COLO668 (cell line): Measurements from ENCODE around the gene TNS1.
"Not testable (repeated sequence)": the region's sequence is repeated elsewhere in the genome, so short reads cannot be mapped to it uniquely, and the experiment has no call there.

Experiments used
- DNase-seq: peaks from one replicate; lab custom pipeline; 2025; ENCODE audit not compliant: unreplicated experiment; lab: John Stamatoyannopoulos, UW

TNS1 gene

DNA sequence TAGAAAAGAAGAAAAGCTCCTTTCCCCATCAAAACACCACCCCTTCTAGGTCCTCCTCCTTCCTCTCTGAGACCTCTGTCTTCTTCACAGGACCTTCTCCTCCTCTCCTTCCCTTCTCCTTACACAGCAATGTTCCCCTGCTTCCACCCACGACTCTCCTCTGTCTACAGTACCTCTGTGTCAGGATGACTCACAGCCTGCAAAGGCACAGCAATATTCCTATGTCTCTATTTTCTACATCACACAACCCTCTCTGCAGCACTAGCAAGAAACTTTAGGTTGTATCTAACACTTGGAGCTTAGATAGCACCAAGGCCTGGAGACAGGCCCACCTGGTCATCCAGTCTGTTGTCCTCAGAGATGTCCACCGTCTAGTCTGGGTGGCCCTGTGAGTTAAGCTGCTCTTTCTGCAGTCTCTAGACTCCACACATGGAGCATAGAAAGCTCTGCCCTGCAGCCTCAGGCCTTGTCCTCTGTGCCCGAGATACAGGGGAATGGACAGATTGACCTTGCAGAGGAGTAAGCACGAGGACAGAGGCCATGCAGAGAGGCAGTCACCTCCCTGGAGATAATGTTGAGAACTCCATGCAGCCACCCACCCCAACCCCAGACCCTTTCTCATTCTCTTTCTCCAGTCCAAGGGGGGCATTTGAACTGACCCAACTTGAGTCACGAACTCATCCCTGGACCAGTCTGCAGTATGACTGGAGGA, 212.0 kb downstream of the TNS1 start:
- no peak for DNase-seq

DNA sequence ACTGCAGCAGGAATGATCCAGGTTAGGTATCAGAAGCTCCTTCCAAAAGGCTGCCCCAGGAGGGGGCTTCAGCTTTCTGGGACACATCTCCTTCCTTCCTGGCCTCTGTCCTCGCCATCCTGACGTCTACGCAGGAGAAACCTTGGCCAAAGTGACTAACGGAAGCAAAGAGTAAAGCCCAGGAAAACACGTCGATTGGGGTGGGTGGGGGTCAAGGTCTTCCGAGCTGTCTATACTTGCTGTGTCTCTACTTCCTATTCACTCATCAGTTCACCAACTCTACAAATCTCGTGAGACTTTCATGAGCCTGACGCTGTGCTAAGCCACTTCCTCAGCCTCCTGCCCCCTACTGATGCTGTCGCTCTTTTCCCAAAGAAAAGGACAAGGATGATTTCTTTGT, 212.6 kb downstream of the TNS1 start:
- no peak for DNase-seq

DNA sequence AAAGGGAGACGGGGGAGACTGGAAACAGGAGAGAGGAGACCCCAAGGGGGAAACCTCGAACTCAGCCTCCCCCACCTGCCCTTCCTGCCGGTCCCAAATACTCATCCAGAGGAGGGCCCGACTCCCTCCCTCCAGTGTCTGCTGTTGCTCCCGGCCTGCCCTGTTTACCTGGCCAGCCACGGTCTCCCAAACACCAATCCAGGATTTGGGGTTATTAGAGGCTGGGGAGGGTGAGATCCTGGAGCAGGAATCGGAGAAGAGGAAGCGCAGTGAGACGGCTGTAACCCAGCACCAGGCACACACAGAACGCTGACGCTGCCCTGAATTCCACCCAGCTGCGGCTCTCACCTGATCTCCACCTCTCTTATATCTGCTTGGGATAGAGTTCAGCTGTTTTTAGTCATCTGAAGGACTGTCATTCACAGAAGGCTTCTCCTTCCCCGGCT, 213.0 kb downstream of the TNS1 start:
- no peak for DNase-seq

GRCh38 chr2:217789003-217789735, 213.6 kb downstream of the TNS1 start:
- DNase-seq: peak; percentile 60

GRCh38 chr2:217788669-217789002, 214.2 kb downstream of the TNS1 start:
- DNase-seq: no peak

DNA sequence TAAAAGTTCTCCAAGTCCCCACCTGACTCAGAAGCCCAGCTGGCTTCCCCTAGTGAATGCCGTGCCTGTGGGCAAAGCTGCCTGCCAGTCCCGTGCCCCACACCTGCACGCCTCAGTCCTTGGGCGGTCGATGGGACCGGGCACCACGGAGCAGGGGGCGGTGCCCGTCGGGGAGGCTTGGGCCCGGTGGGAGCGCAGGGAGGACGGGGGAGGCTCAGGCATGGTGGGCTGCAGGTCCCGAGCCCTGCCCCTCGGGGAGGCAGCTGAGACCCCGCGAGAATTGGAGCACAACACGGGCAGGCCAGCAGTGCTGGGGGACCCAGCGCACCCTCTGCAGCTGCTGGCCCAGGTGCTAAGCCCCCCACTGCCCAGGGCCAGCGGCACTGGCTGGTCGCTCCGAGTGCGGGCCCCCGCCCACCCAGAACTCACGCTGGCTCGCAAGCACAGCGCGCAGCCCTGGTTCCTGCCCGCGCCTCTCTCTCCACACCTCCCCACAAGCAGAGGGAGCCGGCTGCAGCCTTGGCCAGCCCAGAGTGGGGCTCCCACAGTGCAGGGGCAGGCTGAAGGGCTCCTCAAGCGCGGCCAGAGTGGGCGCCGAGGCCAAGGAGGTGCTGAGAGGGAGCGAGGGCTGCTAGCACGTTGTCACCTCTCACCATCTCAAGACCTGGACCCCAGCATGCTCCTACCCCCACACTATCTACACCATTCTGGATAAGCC, 215.5 kb downstream of the TNS1 start:
- no peak for DNase-seq

DNA sequence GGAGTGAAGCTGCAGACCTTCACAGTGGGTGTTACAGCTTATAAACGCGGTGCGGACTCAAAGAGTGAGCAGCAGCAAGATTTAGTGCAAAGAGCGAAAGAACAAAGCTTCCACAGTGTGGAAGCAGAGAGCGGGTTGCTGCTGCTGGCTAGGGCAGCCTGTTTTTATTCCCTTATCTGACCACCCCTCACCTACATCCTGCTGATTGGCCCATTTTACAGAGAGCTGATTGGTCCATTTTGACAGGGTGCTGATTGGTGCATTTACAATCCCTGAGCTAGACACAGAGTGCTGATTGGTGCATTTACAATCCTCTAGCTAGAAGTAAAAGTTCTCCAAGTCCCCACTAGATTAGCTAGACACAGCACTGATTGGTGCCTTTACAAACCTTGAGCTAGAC, 216.2 kb downstream of the TNS1 start:
- DNase-seq: not testable (repeated sequence)

DNA sequence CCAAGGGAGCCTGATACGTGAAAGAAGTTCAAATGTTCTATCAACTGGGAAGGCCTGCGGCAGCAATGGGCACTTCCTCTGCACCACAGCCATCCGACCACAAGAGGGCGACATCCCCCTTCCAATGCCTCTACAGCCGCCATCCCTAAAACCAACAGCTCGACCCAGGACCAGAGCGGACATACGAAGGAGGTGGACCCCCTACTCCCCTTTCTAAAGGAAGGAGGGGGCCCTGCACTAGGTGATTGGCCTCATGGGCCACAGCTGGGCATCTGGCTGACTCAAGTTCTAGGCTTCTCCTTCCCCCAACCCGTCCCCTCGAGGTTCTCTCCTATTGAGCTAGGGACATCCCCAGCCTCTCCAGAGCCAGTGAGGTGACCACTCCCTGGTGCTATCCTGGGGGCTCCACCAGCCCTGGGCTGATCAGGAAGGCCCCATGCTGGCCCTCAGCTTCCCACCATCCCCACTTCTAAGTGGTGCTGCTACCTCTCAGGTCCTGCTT, 217.2 kb downstream of the TNS1 start:
- peak; percentile 52 for DNase-seq

- no peak for DNase-seq
These were observed 217.7 kb downstream of the TNS1 start for GRCh38 chr2:217784996-217785543.

DNA sequence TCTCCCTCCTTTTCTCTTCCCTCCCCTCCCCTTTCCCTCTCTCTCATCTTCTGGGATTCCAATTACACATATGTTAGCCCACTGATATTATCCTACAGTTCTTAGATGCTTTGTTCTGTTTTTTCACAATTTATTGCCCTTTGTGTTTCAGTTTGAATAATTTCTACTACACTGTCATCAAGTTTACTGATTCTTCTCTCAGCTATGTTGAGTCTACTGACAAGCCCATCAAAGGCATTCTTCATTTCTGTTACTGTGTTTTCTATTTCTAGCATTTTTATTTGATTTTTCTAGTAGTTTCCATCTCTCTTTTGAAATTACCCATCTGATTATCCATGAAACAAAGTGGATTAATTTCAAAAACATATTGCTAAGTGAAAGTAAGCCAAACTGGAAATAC, 219.6 kb downstream of the TNS1 start:
- DNase-seq: no peak

DNA sequence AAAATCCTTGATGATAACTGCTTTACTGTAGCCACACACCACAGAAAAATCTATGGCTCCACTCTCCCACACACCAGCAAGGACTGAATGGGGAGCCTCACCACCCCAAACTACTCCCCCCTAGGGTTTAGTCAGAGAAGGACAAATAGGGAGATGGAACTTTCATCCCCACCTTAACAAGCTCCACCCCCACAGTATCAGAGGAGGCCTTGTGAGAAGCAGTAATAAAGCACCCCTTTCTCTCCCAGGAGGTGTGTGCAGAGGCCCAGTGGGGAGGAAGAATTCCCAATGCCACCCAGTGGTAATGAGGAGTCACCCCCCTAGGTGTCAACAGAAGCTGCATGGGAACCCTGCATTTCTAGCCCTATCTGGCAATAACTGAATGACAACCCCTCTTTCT, 224.9 kb downstream of the TNS1 start:
- DNase-seq: no peak

DNA sequence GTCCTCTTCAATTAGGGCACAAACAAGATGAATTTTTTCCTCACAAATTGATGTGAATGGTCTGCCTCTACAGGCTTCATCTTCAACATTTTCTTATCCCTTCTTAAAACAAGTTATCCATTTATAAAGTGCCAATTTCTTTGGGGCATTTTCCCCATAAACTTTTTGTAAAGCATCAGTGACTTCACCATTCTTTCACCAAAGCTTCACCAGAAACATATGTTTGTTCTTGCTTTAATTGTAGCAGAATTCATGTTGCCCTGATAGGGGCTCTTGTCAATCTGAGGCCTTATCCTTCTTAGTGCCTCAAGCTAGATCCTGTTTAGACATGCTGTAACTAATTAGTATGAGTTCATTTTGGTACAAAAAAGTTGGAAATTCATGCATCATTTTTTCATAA, 226.2 kb downstream of the TNS1 start:
- DNase-seq: no peak

DNA sequence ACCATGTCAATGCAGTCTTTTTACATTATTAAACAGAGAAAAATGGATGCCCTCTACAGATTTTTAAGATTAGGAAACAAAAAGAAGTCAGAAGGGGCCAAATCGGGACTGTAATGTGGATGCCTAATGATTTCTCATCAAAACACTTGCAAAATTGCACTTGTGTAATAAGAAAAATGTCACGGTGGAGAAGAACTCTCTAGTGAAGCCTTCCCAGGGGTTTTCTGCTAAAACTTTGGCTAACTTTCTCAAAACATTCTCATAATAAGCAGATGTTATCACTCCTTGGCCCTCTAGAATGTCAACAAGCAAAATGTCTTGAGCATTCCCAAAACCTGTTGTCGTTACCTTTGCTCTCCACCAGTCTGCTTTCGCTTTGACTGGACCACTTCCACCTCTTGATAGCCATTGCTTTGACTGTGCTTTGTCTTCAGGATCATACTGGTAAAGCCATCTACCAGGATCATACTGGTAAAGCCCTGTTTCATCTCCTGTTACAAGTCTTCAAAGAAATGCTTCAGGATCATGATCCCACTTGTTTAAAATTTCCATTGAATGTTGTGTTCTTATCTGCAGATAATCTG, 226.8 kb downstream of the TNS1 start:
- no peak for DNase-seq

GRCh38 chr2:217774232-217774631, 228.6 kb downstream of the TNS1 start:
- DNase-seq: no peak

- DNase-seq: no peak
These were observed 229.3 kb downstream of the TNS1 start for GRCh38 chr2:217773539-217773938.

DNA sequence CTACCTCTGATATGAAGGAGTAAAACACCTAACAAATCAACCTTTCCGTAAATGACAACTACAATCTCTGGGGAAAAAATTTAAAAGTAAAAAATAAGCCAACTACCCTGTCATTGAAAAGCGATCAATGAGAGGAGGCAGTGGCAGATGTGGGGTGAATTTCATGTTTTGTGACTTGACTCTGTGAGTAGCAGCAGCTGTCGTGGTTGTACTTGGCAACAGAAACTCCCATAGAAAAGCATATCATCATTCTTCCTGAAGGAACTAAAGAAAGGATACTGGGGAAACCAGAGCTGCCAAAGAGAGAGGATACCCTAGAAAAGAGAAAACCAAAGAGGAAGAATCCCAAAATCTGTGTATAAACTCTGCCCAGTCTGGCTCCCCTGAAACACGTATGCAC, 236.4 kb downstream of the TNS1 start:
- no peak for DNase-seq

- no peak for DNase-seq
These were observed 241.0 kb downstream of the TNS1 start for GRCh38 chr2:217761645-217762277.

GRCh38 chr2:217759991-217760390, 242.8 kb downstream of the TNS1 start:
- DNase-seq: no peak

GRCh38 chr2:217757108-217757463, 245.7 kb downstream of the TNS1 start:
- DNase-seq: no peak

GRCh38 chr2:217756375-217757107, 246.3 kb downstream of the TNS1 start:
- DNase-seq: peak; percentile 39
